Skin epidermis (tissue), 12 donors: ENCODE results near the gene PHLPP1.

Experiments used
- H3K27ac ChIP-seq, 21 experiments: fragments of 200-600 bp; sonication (generic) in 11 of 21; one replicate each; pipeline ENCODE4 v1.5.0; 2020; ENCODE audit warnings: mild to moderate bottlenecking in 3 of 21, inconsistent platforms in 2 of 21, moderate library complexity in 2 of 21
- H3K4me3 ChIP-seq, 7 experiments: fragments of 200-600 bp; sonication (generic) in 2 of 7; one replicate each; pipeline ENCODE4 v1.5.0; 2020; ENCODE audit warnings: inconsistent platforms in 2 of 7, mild to moderate bottlenecking in 2 of 7, moderate library complexity in 1 of 7

PHLPP1 gene

DNA sequence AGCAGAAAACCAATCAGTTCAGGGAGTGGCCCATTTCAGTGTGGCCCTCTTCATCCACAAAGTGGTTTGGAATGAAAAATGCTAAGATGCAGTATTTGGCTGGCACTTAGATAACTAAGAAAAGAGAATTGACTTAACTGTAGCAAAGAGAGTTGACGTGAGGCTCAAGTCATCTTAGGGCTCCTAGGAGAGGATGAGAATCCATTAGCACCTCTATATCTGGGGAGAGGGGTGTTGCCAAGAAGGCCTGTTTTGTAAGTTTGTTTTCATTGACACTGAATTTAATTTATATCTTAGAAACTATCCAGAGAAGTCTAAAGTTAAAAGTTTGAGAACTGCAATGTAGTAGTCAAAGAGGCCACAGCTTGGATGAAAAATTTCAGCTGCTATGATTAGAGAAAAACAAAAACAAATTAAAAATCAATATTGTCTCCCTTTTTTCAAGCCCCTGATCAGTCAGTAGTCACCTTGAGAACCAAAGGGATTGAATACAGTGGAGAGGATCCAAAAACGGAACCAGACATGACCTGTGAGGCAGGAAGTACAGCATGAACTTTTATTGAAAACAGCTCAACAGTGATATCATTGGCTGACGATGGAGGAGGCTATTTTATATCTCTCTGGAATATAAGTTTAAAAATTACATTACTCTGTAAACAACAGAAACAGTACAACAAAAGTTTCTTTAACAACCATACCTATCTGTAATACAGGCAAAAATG lies 52.7 kb downstream of the PHLPP1 start:
- Histone ChIP-seq H3K4me3 (no peak overlapping the region), H3K27ac (peak overlapping the region in 17 of 21 experiments; percentile 13 to 80 (median 57))

DNA sequence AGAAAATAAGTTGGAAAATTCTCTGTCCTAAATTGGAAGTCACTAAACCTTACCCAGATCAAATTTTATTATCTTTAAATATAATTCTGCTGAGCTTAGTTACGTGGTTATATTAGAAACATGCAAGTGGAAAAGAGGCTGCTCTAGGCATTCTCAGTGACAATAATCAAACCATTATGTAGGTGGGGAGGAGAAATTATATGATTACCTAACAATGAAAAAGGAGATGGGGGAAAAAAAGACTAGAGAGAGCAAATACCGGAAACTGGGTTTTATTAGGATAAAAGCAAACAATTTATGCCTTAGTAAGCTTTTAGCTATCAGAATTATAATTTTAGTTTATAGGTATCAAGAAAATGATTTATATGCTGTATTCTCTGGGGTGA lies 53.2 kb downstream of the PHLPP1 start:
- Histone ChIP-seq H3K4me3 (no peak overlapping the region), H3K27ac (peak overlapping the region in 9 of 21 experiments; percentile 35 to 80 (median 63))

DNA sequence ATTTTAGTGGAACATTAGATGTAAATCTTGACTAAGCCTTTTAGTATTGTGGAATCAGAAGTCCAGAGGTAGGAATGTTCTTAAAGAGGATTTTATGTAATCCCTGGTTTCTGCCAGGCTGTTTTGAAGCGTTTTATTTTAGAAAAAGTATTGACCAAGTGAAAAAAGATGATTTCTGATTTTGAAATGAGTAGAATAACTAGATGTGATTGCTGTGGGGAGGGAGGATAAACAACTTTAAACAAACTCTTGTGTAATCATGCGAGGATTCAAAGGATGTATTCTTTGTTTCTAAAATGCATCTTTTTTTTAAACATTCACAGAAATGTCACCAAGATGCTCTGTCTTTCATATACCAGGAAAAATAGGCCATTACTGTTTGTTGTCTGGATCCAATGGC lies 53.9 kb downstream of the PHLPP1 start:
- Histone ChIP-seq H3K4me3 (no peak overlapping the region), H3K27ac (peak overlapping the region in 3 of 21 experiments; percentile 55 to 80 (median 71))

DNA sequence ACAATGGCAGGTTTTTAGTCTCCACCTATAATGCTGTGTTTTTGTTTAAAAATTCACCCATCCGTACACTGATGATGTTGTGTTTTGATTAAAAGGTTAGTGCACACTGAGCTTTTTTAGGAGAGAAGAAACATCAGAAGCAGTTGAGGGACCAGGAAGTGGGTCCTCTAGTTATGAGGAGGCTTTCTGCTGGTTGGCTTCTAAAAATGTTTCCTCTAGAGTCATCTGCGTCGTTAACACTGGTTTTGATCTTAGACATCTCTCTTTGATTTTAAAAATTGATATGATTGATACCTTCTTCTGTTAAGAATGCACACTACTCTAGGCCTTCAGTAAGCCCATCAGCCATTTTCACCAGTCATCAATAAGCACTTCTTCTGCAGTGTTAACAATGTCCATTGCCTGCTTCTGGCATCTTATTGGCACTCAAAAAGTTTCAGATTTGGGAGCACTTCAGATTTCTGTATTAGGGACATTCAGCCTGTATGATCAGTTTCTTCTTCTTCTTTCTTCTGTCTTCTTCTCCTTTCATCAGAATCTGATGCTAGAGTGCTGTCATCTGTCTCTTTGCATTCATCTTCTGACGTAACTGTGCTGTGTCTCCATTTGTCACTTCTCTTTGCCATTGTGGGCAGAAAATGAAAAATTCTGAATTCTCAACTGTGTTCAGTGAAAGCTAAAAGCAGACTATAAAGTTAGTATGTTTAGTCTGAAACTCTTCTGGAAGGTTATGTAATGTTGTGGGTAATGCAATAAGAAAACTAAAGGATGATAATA lies 56.3 kb downstream of the PHLPP1 start:
- no peak overlapping the region for H3K27ac ChIP-seq

DNA sequence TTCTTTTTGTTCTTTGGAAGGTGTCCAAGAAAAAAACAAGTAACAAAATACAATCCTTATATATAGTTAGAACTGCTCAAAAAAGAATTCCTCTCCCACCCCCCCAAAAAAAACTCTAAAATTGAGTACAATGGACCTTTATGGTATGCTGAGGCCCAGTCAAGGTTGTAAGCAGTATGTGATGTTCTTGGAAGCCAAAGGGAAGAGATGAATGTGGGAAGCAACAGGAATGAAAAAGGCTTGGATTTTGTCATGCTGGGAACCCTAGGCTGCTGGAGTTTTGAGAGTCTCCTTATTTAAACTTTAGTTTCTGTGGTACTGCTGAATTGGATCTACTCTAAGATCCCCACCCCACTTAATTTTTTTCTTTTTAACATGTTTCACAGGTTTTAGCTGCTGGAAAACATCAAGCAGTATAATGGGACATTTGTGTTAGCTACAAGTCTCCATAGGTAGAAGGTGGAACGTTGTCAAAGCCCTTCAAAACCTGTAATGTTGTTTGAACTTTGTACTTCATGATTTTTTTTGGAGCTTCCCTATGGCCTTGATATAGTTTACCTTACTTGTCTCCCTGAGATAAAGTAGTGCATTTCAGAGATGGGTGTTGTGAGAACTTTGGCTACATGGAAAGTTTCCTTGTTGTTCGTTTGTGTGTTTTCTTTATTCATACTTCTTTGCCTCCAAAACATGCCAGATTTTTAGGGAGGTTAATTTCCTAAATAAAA lies 57.7 kb downstream of the PHLPP1 start:
- H3K4me3 ChIP-seq: no peak overlapping the region
- no peak overlapping the region for H3K27ac ChIP-seq

More for the DNA sequence above, 56.3 kb downstream of the PHLPP1 start:
- H3K4me3 ChIP-seq: no peak overlapping the region

DNA sequence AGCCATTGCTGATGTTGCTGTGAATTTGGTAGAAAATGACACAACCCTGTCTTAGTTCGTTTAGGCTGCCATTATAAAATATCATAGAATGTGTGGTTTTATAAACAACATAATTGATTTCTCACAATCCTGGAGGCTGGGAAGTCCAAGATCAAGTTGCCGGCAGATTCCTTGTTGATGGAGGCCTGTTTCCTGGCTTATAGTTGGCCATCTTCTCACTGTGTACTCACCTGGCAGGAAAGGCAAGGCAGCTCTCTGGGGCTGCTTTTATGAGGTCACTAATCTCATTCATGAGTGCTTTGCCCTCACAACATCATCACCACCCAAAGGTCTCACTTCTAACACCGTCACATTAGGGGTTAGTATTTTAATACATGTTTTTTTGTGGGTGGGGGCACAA lies 58.4 kb downstream of the PHLPP1 start:
- Histone ChIP-seq H3K4me3 (no peak overlapping the region), H3K27ac (no peak overlapping the region)

DNA sequence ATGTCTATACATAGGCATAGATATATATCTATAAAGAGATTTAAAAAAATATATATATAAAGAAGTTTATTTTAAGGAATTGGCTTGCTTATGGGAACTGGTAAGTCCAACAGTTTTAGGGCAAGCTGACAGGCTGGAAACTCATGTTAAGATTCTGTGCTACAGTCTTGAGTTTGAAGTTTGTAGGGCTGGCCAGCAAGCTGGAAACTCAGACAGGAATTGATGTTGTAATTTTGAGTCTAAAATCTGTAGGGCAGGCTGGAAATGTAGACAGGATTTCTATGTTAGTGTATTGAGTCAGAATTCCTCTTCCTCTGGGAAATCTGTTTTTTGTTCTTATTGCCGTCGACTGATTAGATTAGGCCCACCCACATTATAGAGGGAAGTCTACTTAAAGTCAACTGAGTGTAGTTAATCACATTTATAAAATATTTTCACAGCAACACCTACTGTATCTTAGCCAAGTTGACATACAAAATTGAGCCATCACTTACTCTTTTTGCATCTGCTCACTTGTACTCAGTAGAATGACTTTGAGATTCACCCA lies 60.8 kb downstream of the PHLPP1 start:
- H3K27ac ChIP-seq: no peak overlapping the region
- H3K4me3 ChIP-seq: no peak overlapping the region

DNA sequence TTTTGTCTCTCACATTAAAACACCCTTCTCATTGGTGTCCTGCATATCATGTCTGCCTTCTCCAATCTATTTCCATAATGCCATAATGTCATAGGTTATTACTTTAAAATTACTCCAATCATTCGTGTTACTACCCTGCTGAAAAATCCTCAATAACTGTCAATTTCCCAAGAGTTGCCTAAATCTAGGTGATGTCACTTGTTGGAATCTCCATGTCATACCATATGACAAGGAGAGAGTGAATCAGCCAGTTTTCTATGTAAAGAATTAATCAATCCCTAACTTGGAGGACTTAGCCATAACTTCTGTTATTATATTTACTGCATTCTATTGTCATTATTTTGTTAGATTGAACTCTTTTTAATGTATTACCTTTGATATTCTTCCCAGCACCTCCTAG lies 62.5 kb downstream of the PHLPP1 start:
- Histone ChIP-seq H3K27ac (no peak overlapping the region), H3K4me3 (no peak overlapping the region)

DNA sequence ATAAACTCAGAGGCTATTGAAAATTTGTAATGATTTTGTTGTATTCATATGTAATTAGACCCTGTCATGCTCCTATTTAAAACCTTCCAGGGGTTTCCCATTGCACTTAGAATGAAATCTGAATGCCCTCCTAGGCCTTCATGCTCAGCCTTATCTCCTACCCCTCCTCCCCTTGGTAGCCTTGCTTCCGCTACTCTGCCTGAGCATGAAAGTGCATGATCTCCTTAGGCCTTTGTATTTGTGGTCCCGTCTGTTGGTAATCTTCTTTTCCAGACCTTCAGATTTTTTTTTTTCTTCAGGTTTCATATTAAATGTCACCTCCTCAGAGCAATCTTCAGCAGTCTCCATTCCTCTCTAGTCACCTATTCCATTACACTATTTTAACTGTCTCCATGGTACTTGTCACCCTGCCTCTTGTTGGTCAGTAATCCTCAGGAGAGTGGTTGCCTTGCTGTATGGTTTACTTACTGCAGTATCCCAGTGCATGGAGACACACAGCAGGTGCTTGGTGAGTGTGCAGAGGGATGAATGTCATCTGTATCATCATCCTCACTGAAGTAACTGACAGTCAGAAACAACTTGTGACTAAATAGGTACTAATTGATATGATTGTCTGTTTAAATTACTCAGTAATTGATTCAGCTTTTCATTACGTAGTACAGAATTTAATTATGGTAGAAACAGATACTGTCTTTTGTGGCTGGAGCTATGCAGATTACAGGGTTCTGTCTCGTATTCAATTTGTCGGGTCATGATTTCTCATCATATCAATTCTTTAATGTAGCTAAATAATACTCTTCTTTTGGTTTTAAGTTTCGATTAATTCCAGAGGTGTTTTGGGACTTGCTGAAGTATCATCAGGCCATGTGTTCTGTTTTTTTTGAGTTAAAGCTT lies 63.9 kb downstream of the PHLPP1 start:
- no peak overlapping the region for H3K4me3 ChIP-seq
- no peak overlapping the region for H3K27ac ChIP-seq

DNA sequence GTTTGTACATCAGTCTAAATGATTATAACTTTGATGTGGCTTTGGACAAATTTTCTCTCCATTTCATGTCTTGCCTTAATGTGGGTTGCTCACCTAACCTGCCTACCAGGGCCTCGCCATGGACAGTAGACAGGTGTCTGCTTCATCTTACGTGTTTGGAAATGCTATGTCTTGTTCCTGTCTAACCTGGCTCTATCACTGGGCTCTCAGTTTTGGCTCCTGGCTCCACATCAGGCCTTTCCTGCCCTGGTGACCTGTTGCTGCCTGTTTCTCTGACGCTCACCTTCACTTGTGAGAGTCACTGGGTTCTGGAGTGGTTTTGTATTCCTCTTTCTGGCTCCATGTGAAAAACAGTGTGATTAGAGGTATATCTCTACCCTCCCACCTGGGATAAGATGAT lies 65.9 kb downstream of the PHLPP1 start:
- H3K4me3 ChIP-seq: no peak overlapping the region
- peak overlapping the region in 16 of 21 experiments; percentile 1 to 64 (median 48) for H3K27ac ChIP-seq

DNA sequence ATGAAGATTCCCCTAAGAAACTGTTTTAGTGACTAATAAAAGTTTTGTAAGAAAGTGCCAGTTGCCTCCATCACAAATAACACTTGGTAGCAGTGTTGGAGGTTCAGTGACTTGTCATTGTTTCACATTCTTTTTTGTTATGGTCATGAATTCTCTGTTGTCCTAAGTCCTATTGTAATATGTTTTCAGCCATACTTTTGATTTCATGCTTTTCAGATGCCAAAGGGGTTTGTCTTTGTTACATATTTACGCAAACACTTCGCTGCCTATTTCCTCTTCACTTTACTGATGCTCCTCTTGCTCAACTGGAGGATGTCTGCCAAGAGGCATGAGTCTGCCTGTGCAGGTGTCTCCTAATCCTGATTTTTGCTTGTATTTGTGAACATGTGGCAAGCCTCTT lies 66.6 kb downstream of the PHLPP1 start:
- H3K4me3 ChIP-seq: no peak overlapping the region
- peak overlapping the region in 12 of 21 experiments; percentile 1 to 62 (median 45) for H3K27ac ChIP-seq

DNA sequence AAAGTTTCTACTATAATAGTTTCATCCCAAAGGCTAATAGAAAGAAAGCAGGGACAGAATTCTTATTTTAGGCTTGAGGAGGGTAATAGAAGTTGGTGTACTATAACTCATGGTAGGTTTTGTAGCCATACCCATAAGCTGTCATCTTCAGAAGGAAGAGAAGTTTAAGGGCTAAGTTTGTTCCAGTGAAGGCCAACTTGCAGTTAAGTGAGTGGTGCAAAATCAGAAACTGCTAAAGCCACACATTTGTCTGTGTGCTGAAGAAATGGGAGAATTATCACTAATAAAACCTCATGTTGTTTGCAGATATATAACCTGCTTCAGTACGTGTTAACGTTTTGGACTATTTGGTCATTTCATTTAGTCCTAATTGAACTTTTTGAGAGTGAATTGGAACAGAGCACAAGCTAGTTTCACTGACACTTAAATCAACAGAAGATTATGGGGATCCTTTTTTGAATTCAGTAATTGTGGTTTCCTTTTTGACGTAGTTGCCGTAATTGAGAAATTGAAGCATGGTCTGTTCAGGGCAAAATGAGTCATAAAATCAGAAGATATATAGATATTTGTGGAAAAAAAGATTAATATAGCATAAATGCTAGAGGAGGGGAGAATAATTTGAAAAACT lies 69.1 kb downstream of the PHLPP1 start:
- H3K27ac ChIP-seq: peak overlapping the region in 4 of 21 experiments; percentile 42 to 49 (median 46)
- no peak overlapping the region for H3K4me3 ChIP-seq

DNA sequence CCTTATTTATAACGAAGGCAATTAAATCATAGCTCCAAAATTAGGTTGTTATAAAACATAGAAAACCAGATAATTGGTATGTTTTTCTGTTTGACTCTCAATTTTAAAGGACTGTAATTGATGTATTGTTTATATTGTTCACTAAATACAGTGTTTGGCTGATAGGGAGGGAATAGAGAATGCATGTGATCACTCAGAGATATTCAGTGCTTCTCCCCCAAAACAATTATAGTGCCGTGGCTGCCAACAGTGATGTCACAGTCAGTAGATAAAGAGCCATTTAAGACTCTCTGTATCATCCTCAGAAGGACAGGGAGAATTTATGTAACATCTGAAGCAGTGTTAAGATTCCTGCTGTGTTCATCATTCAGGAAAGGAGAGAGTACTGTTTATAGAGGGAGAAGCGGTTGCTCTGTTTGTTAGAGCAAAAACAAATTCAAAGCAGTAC lies 69.6 kb downstream of the PHLPP1 start:
- Histone ChIP-seq H3K4me3 (no peak overlapping the region), H3K27ac (peak overlapping the region in 1 of 21 experiments; percentile 24)

DNA sequence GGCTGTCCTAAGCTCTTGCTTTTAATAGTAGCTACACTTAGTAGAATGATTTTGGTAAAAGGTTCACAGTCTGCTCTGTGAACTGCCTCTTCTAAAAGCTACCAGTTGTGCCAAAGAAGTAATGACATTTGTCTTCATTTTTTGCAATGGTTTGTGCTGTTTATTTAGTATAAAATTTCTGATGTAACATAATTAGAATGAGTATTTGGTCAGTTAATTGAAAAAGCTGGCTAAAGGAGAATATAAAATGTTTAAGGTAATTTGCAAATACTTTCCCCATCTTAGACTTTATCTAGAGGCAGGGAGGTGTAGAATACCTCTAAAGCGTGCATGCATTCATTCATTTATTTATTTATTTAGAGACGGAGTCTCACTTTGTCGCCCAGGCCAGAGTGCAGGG lies 71.3 kb downstream of the PHLPP1 start:
- H3K27ac ChIP-seq: no peak overlapping the region
- no peak overlapping the region for H3K4me3 ChIP-seq

DNA sequence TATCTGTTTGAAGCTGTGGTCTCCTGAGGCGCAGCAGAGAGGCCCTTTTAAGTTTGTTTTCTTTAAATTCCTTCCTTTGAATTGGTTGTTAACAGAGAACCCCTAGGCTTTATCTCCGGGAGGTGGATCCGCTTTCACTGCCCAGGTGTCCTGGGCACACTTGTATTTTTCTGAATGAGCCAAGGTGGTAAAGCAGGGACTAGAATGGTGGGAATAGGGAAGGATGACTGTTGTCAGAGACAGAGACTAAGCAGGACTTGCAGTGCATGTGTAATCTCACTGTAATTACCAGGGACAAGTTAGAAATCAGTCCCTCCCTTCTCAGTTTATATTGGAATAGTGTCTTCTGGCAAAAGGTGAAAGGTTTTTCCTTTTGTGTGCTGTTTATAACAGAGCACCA lies 72.8 kb downstream of the PHLPP1 start:
- H3K4me3 ChIP-seq: no peak overlapping the region
- H3K27ac ChIP-seq: no peak overlapping the region

DNA sequence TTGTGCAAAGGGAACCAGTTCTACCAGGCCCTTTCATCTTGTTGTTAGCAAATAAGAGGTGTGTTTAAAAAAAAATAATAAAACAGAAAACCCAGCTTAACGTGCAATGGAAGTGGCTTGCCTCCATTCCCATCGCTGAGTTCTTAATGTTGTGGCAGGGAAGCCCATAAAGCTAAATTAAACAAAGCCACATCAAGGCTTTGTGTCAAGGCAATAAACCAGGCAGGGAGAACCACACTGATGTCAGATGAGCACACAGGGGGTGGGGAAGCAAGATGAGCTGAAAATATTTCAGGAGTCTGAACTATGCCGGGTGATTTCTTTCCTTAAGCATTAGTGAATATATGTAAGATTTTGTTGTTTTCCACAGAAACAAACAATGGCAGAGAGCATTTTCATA lies 73.5 kb downstream of the PHLPP1 start:
- Histone ChIP-seq H3K4me3 (no peak overlapping the region), H3K27ac (no peak overlapping the region)

DNA sequence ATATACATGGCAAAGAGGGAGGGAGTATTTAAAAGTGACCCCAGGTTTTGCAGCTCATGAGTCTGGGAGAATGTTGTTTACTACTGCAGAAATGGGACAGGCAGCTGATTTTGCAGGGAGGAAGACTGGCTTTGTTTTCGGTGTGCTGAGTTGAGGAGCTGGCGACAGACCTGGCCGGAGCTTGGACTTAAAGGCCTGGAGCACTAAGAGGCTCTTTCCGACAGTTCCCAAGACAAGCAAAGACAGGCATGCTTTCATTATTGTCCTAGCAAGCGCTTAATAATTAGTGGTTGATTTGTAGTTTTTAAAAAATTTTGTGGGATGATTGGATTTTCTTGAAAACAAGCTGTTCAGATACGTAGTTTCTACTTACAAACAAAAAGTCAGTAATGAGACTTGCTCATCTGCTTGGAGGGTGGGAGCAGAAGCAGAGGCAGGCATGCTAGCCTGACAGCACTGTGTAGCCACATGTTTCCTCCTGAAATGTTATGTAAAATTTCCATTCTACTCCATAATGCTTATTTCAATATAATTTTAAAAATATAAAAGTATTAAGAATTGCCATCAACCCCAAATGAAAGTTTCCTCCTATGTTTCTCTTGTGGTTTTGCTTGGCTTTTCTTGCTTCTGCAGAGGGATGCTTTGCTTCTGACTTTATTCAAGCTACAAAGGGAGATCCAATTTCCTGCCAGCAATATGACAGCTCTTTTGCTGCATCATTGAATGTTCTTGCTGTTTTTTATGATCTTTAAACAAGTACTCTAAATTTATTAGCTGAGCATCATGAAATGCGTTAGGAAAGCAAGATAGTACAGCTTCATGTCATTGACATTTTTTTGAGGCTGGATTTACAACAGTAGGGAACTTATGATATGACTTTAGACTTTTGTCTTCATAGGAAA lies 75.8 kb downstream of the PHLPP1 start:
- Histone ChIP-seq H3K27ac (peak overlapping the region in 3 of 21 experiments; percentile 3 to 67 (median 23)), H3K4me3 (no peak overlapping the region)

DNA sequence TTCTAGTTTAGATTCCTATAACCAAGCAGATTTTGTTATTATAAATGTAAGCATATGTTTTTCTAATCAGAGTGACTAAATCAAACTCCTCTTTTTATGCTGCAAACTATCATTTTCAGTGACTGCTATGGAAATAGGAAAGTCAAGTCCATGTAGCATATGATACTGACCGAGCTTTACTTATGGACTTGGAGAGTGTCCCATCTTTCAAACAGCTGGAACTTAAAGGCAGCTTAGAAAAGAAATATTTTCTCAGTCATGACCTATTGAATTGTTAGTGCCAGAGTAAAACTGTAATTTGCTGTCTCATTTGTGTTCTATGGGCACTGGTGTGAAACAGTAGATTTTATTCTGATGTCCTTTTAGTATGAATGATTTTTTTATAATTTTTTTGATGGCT lies 76.7 kb downstream of the PHLPP1 start:
- Histone ChIP-seq H3K27ac (peak overlapping the region in 1 of 21 experiments; percentile 69), H3K4me3 (no peak overlapping the region)
